Esophagus squamous epithelium (tissue), 4 donors: ENCODE data around the gene METTL24.

Experiments
- CTCF ChIP-seq, 6 experiments: fragments of 450-650 bp in 4 of 6; fragments of 200-600 bp in 2 of 6; sonication (generic) in 2 of 6; IDR thresholded peaks; one replicate each; pipeline ENCODE4 v1.5.1; 2016 to 2019; ENCODE audit warnings: antibody characterized with exemption in 6 of 6, mild to moderate bottlenecking in 4 of 6, moderate library complexity in 4 of 6
- POLR2A ChIP-seq, 4 donors: fragments of 450-650 bp; IDR thresholded peaks; one replicate each; pipeline ENCODE4 v1.6.1; 2017; ENCODE audit warnings: antibody characterized with exemption in 4 of 4, mild to moderate bottlenecking in 4 of 4, moderate library complexity in 3 of 4

GRCh38 chr6:110239526-110240274, 118.4 kb downstream of the METTL24 start:
- TF ChIP-seq CTCF (IDR thresholded peaks at IDR 0.05) (no peak), POLR2A (IDR thresholded peaks at IDR 0.05) (no peak)
